Thyroid gland (tissue), 4 donors: ENCODE results near the gene ZNF839. TPM values are rescaled to one million over a fixed set of nuclear protein-coding genes. Genes with fewer than 3 reads are reported as not detected.
A peak's percentile ranks its signal among the peaks of the same experiment; 100 is the strongest.

ENCODE experiments used
- DNase-seq, 2 donors: peaks; one replicate each; pipeline ENCODE4 v3.0.0-alpha.2; 2019
- H3K27ac ChIP-seq, 3 donors: fragments of 200-600 bp; sonication (generic); 1 replicate in 2 of 3; 2 replicates in 1 of 3; pipeline ENCODE4 v1.5.1; 2016 to 2019; ENCODE audit warnings: mild to moderate bottlenecking in 1 of 3, moderate library complexity in 1 of 3
- H3K27me3 ChIP-seq: fragments of 200-600 bp; sonication (generic); one replicate; pipeline ENCODE4 v1.5.1; 2019
- H3K36me3 ChIP-seq, 2 donors: fragments of 200-600 bp; sonication (generic); one replicate each; pipeline ENCODE4 v1.5.1; 2016 to 2019
- H3K4me1 ChIP-seq, 2 donors: fragments of 200-600 bp; sonication (generic); one replicate each; pipeline ENCODE4 v1.5.1; 2017 to 2019
- H3K4me3 ChIP-seq, 3 donors: fragments of 200-600 bp; sonication (generic); replicated peaks in 1 of 3; 1 replicate in 2 of 3; 2 replicates in 1 of 3; pipeline ENCODE4 v1.5.1; 2016; ENCODE audit warnings: mild to moderate bottlenecking in 1 of 3
- H3K9me3 ChIP-seq: fragments of 200-600 bp; sonication (generic); one replicate; pipeline ENCODE4 v1.5.1; 2017
- POLR2A ChIP-seq, 2 donors: fragments of 450-650 bp; IDR thresholded peaks; one replicate each; pipeline ENCODE4 v1.6.1; 2017; ENCODE audit warnings: antibody characterized with exemption in 2 of 2, mild to moderate bottlenecking in 2 of 2, moderate library complexity in 1 of 2
- WGBS, 2 donors: methylation state at CpG; one replicate each; pipeline ENCODE4 v1.1.5; 2017; 5-methylcytosine and 5-hydroxymethylcytosine counted together
- intact Hi-C: fragments of 100-400 bp; cut with DNase I; formaldehyde crosslinking; loops from one replicate; pipeline ENCODE4 v1.15.1; 2023
- total RNA-seq, 4 donors: library from RNA; depleted of rRNA; stranded (reverse); fragments of >200 nt; gene quantifications; one replicate each; pipeline ENCODE4 v1.2.3, GENCODE V29; 2016
- TF ChIP-seq, protein P1 (sequence below), 6 experiments: fragments of 200-600 bp in 3 of 6; fragments of 450-650 bp in 3 of 6; sonication (generic) in 3 of 6; IDR thresholded peaks; one replicate each; pipeline ENCODE4 v1.5.1; 2016 to 2019; ENCODE audit warnings: antibody characterized with exemption in 6 of 6, mild to moderate bottlenecking in 2 of 6, inconsistent platforms in 1 of 6, moderate library complexity in 1 of 6

ZNF839 gene
- total RNA-seq, 4 donors from 2014 or later = 9.1 to 14.2 (median 12.9) TPM

DNA sequence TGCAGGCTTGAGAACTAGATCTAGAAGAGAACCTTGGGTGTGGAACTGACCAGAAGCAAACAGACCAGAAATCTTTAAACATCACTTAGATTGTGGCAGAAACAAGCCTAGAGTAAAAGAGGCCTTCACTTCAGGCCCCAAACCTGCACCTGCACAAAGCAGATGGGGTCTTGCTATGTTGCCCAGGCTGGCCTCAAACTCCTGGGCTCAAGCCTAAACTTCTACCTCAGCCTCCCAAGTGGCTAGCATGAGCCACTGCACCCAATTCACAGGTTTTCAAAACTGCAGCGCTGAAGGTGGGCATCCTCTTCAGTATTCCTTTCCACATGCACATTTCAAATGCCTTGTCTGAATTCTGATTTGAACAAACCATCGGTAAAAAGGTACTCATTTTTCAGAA, 34.4 kb upstream of the ZNF839 start:
- no peak for DNase-seq
- Histone ChIP-seq H3K4me1 (no peaks in the 10 kb centered on the region), H3K4me3 (no peak overlapping the region), H3K27me3 (no peaks in the 10 kb centered on the region), H3K9me3 (no peaks in the 10 kb centered on the region), H3K27ac (no peak overlapping the region), H3K36me3 (peaks cover 0 to 5% of the 10 kb centered on the region in 2 donors)
- no peak for TF ChIP-seq POLR2A (IDR thresholded peaks at IDR 0.05)
- TF ChIP-seq, protein P1, sequence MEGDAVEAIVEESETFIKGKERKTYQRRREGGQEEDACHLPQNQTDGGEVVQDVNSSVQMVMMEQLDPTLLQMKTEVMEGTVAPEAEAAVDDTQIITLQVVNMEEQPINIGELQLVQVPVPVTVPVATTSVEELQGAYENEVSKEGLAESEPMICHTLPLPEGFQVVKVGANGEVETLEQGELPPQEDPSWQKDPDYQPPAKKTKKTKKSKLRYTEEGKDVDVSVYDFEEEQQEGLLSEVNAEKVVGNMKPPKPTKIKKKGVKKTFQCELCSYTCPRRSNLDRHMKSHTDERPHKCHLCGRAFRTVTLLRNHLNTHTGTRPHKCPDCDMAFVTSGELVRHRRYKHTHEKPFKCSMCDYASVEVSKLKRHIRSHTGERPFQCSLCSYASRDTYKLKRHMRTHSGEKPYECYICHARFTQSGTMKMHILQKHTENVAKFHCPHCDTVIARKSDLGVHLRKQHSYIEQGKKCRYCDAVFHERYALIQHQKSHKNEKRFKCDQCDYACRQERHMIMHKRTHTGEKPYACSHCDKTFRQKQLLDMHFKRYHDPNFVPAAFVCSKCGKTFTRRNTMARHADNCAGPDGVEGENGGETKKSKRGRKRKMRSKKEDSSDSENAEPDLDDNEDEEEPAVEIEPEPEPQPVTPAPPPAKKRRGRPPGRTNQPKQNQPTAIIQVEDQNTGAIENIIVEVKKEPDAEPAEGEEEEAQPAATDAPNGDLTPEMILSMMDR (IDR thresholded peaks at IDR 0.05) = no peak
- WGBS, 2 donors = 95 to 99% methylated on average over 2 of the region's 2 CpGs
- intact Hi-C loops = no loop called here

DNA sequence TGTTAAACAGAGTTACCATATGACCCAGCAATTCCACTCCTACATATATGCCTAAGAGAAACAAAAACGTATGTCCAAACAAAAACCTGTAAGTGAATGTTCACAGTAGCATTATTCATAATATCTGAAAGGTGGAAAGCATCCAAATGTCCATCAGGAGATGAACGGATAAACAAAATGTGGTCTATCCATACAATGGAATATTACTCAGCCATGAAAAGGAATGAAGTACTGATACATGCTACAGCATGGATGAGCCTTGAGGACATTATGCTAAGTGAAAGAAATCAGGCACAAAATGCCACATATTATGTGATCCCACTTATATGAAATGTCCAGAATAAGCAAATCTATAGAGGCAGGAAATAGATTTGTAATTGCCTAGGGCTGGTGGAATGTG, 31.4 kb upstream of the ZNF839 start:
- Histone ChIP-seq H3K27me3 (no peaks in the 10 kb centered on the region), H3K4me1 (no peaks in the 10 kb centered on the region), H3K36me3 (no peaks in the 10 kb centered on the region), H3K9me3 (no peaks in the 10 kb centered on the region), H3K4me3 (no peak overlapping the region), H3K27ac (no peak overlapping the region)
- intact Hi-C loops = no loop called here
- DNase-seq = no peak
- 97 to 100% methylated on average over 2 of the region's 2 CpGs for WGBS, 2 donors
- no peak for TF ChIP-seq POLR2A (IDR thresholded peaks at IDR 0.05)
- TF ChIP-seq, protein P1 (IDR thresholded peaks at IDR 0.05) = no peak

DNA sequence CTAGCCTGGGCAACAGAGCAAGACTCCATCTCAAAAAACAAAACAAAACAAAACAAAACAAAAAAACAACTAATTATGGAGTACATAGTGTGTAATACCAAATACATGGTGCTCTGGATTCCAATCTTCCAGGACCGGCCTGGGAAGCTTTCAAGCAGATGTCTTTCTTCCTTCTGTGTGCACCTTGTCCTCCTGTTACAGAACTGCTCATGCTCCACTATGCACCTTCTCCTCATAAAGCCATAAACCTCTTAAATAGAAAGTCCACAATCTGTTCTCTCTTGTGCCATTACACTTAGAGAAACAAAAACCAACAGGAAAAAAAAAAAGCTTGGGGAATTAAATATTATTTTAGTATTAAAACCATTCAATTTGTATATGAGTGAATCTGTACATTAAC, 27.1 kb upstream of the ZNF839 start:
- Histone ChIP-seq H3K9me3 (no peaks in the 10 kb centered on the region), H3K27me3 (no peaks in the 10 kb centered on the region), H3K4me1 (peaks cover 16 to 18% of the 10 kb centered on the region in 2 donors), H3K27ac (no peak overlapping the region), H3K4me3 (no peak overlapping the region), H3K36me3 (no peaks in the 10 kb centered on the region)
- intact Hi-C loops = no loop called here
- no peak for DNase-seq
- no peak for TF ChIP-seq POLR2A (IDR thresholded peaks at IDR 0.05)
- TF ChIP-seq, protein P1 (IDR thresholded peaks at IDR 0.05) = no peak
- 95 to 100% methylated on average over 1 of the region's 1 CpG for WGBS, 2 donors

DNA sequence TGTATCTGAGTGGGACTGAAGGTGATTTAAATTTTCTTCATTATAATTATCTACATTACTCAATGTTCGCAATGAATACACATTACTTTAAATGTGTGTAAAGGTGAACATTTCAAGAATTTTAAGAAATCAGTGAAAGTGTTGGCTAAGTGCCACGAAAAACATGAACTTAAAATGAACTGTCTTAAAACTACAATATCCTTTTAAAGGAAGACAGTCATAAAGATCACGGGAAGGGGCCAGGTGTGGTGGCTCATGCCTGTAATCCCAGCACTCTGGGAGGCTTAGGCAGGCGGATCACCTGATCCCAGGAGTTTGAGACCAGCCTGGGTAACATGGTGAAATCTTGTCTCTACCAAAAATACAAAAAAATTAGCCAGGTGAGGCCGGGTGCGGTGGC, 25.8 kb upstream of the ZNF839 start:
- peak overlapping the region; percentile 3 to 54 (median 44) for H3K27ac ChIP-seq
- peak; percentile 20 to 44 for DNase-seq
- WGBS, 2 donors = 69 to 73% methylated on average over 6 of the region's 6 CpGs
- H3K27me3 ChIP-seq = no peaks in the 10 kb centered on the region
- no peaks in the 10 kb centered on the region for H3K36me3 ChIP-seq
- peaks cover 16 to 18% of the 10 kb centered on the region in 2 donors for H3K4me1 ChIP-seq
- H3K9me3 ChIP-seq = no peaks in the 10 kb centered on the region
- intact Hi-C loops = no loop called here
- no peak overlapping the region for H3K4me3 ChIP-seq
- TF ChIP-seq, protein P1 (IDR thresholded peaks at IDR 0.05) = no peak
- no peak for TF ChIP-seq POLR2A (IDR thresholded peaks at IDR 0.05)

DNA sequence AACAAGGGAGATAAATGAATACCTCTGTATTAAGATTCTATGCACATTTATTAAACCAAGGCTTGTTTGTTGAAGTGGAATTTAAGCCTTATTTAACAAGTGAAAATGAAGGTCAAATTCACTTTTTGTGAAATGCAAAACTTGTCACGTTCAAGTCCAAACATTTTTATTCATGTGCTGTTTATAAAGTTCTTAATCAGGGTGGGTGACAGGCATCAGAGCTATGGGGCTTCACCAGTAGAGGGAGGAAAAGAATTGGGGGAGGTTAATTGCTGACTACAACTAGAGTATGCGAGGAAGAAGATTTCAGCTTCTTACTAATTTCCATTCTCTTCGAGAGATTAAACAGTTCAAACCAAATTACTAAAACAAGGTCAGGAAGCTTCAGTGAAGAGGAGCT, 24.3 kb upstream of the ZNF839 start:
- intact Hi-C loops = no loop called here
- Histone ChIP-seq H3K27me3 (no peaks in the 10 kb centered on the region), H3K27ac (peak overlapping the region in 2 of 3 donors; percentile 44 to 54), H3K9me3 (no peaks in the 10 kb centered on the region), H3K4me1 (peaks cover 16 to 18% of the 10 kb centered on the region in 2 donors), H3K36me3 (no peaks in the 10 kb centered on the region), H3K4me3 (no peak overlapping the region)
- TF ChIP-seq, protein P1 (IDR thresholded peaks at IDR 0.05) = peak in 1 of 6 experiments; percentile 9
- TF ChIP-seq POLR2A (IDR thresholded peaks at IDR 0.05) = no peak
- 72 to 77% methylated on average over 3 of the region's 3 CpGs for WGBS, 2 donors
- no peak for DNase-seq
